SK-N-SH (cell line): ENCODE results near the gene MORN5.

Experiments used
- FOXJ3 ChIP-seq: sonication (generic); formaldehyde crosslinking; IDR thresholded peaks from 2 replicates; pipeline ENCODE4 v1.5.1; 2020; ENCODE audit warnings: mild to moderate bottlenecking, missing genetic modification reagents
- FOXM1 ChIP-seq: IDR thresholded peaks from 2 replicates; pipeline ENCODE4 v1.4.0; 2012; ENCODE audit warnings: low read depth, mild to moderate bottlenecking
- JUND ChIP-seq: IDR thresholded peaks from 2 replicates; pipeline ENCODE4 v1.4.0; 2012
- POLR2AphosphoS5 ChIP-seq: IDR thresholded peaks from 2 replicates; pipeline ENCODE4 v1.6.1; 2012; ENCODE audit warnings: low read depth, low read length
- RCOR1 ChIP-seq: fragments of 150-350 bp; IDR thresholded peaks from 2 replicates; pipeline ENCODE4 v1.6.1; 2017; ENCODE audit warnings: antibody characterized with exemption, low read length
- USF2 ChIP-seq: fragments of 150-350 bp; IDR thresholded peaks from 2 replicates; pipeline ENCODE4 v1.6.1; 2017; ENCODE audit warnings: antibody characterized with exemption, low read length, low read depth, borderline replicate concordance
- TF ChIP-seq, protein P1 (sequence below): fragments of 200-600 bp; sonication (generic); IDR thresholded peaks from 2 replicates; pipeline ENCODE4 v1.6.1; 2017; ENCODE audit warnings: antibody characterized with exemption, mild to moderate bottlenecking, moderate library complexity
- TF ChIP-seq, protein P2 (sequence below): IDR thresholded peaks from 2 replicates; pipeline ENCODE4 v1.4.0; 2012; ENCODE audit warnings: low read depth

GRCh38 chr9:122206118-122207046 is 46.7 kb downstream of the MORN5 start:
- TF ChIP-seq USF2 (no peak), FOXJ3 (no peak), POLR2AphosphoS5 (no peak), FOXM1 (no peak), RCOR1 (no peak), JUND (no peak)
- TF ChIP-seq, protein P1, sequence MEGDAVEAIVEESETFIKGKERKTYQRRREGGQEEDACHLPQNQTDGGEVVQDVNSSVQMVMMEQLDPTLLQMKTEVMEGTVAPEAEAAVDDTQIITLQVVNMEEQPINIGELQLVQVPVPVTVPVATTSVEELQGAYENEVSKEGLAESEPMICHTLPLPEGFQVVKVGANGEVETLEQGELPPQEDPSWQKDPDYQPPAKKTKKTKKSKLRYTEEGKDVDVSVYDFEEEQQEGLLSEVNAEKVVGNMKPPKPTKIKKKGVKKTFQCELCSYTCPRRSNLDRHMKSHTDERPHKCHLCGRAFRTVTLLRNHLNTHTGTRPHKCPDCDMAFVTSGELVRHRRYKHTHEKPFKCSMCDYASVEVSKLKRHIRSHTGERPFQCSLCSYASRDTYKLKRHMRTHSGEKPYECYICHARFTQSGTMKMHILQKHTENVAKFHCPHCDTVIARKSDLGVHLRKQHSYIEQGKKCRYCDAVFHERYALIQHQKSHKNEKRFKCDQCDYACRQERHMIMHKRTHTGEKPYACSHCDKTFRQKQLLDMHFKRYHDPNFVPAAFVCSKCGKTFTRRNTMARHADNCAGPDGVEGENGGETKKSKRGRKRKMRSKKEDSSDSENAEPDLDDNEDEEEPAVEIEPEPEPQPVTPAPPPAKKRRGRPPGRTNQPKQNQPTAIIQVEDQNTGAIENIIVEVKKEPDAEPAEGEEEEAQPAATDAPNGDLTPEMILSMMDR, result no peak
- TF ChIP-seq, protein P2, sequence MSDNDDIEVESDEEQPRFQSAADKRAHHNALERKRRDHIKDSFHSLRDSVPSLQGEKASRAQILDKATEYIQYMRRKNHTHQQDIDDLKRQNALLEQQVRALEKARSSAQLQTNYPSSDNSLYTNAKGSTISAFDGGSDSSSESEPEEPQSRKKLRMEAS, result no peak
